Endodermal cell (in vitro differentiated cells): ENCODE measurements around the gene SLC9C2. TPM values are rescaled to one million over a fixed set of nuclear protein-coding genes. Genes with fewer than 3 reads are reported as not detected.
"Not testable (repeated sequence)": the region's sequence is repeated elsewhere in the genome, so short reads cannot be mapped to it uniquely, and the experiment has no call there.

Experiments used
- DNase-seq: peaks from one replicate; pipeline ENCODE4 v3.0.0-alpha.2; 2017
- H3K27ac ChIP-seq: 2 replicates; pipeline ENCODE4 v1.5.1; 2013; ENCODE audit warnings: mild to moderate bottlenecking, low read depth, low read length, moderate library complexity
- H3K27me3 ChIP-seq: 2 replicates; pipeline ENCODE4 v1.6.1; 2013; ENCODE audit warnings: mild to moderate bottlenecking, low read length, moderate library complexity; ENCODE audit not compliant: insufficient read depth, control insufficient read depth, poor library complexity, severe bottlenecking
- H3K36me3 ChIP-seq: 2 replicates; pipeline ENCODE4 v1.7.0; 2013; ENCODE audit warnings: mild to moderate bottlenecking, low read length, moderate library complexity; ENCODE audit not compliant: control insufficient read depth, insufficient read depth
- H3K4me1 ChIP-seq: one replicate; pipeline ENCODE4 v1.7.0; 2013; ENCODE audit warnings: low read length; ENCODE audit not compliant: control insufficient read depth, insufficient read depth
- H3K4me3 ChIP-seq: 2 replicates; pipeline ENCODE4 v1.5.1; 2013; ENCODE audit warnings: mild to moderate bottlenecking, low read length, moderate library complexity
- H3K9ac ChIP-seq: 2 replicates; pipeline ENCODE4 v1.6.1; 2013; ENCODE audit warnings: mild to moderate bottlenecking, low read length, moderate library complexity; ENCODE audit not compliant: poor library complexity, severe bottlenecking; ENCODE audit errors: extremely low read depth
- H3K9me3 ChIP-seq: 2 replicates; pipeline ENCODE4 v1.6.1; 2013; ENCODE audit warnings: mild to moderate bottlenecking, low read length, moderate library complexity; ENCODE audit not compliant: control insufficient read depth
- H3K27ac Mint-ChIP-seq: 2 replicates; pipeline ENCODE4 v1.8.0; 2020; ENCODE audit warnings: mixed read lengths
- H3K27me3 Mint-ChIP-seq: 2 replicates; pipeline ENCODE4 v1.8.0; 2021; ENCODE audit warnings: mild to moderate bottlenecking, mixed read lengths; ENCODE audit not compliant: insufficient read depth
- H3K36me3 Mint-ChIP-seq: 2 replicates; pipeline ENCODE4 v1.8.0; 2020; ENCODE audit warnings: low read depth, mixed read lengths
- H3K4me1 Mint-ChIP-seq: 2 replicates; pipeline ENCODE4 v1.8.0; 2020; ENCODE audit warnings: mixed read lengths
- H3K4me3 Mint-ChIP-seq: 2 replicates; pipeline ENCODE4 v1.8.0; 2020; ENCODE audit warnings: mild to moderate bottlenecking, moderate library complexity, mixed read lengths
- H3K9me3 Mint-ChIP-seq: 2 replicates; pipeline ENCODE4 v1.8.0; 2020; ENCODE audit warnings: mild to moderate bottlenecking, mixed read lengths
- WGBS, 2 experiments: methylation state at CpG; one replicate each; pipeline versions ENCODE4 v1.1.5 to v1.1.7; 2013; ENCODE audit warnings: missing lambda C conversion rate in 2 of 2, mixed read lengths in 1 of 2; ENCODE audit not compliant: insufficient coverage in 1 of 2, insufficient read length in 1 of 2; 5-methylcytosine and 5-hydroxymethylcytosine counted together
- total RNA-seq, 2 donors: library from RNA; stranded (reverse); fragmentation: NEBNext Ultra II Directional in 1 of 2; extraction: Animal tissue kit (Norgen Biotek cat#: 25700) in 1 of 2; gene quantifications; 2 replicates in 1 of 2; 3 replicates in 1 of 2; pipeline ENCODE4 v1.2.1, GENCODE V29; 2021
- TF ChIP-seq, protein P1 (sequence below): fragments of 200-600 bp; sonication (generic); conservative IDR thresholded peaks from 2 replicates; pipeline ENCODE4 v1.5.0; 2021; ENCODE audit warnings: antibody characterized with exemption, mild to moderate bottlenecking

The SLC9C2 gene
- total RNA-seq, 2 donors from 2014 or later = not detected

DNA sequence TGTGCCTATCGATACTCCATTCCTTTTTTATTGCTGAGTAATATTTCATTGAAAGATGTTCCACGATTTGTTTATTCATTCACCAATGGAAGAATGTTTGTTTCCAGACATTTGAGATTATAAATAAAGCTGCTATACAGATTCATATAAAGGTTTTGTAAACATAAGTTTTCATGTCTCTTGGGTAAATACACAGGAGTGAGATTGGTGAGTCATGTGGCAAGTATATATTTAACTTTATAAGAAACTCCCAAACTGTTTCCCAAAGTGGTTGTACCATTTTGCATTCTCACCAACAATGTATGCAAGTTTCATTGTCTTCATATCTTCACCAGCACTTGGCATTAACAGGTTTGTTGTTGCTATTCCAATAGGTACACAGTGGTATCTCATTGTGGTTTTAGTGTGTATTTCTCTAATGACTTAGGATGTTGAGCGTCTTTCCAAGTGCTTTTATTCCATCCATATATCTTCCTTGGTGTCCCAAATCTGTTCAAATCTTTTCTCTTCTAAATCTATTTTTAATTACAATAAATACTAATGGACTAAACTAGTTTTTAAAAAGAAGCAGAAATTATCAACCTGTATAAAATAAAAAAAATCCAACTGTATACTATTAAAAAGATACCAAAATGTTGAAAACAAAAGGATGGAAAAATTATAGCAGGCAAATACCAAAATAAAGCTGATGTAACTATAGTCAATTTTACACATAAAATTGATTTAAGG lies 6.6 kb downstream of the SLC9C2 start:
- Mint-ChIP-seq H3K9me3 (peaks cover 3% of the 10 kb centered on the region), H3K4me3 (no peak overlapping the region), H3K4me1 (no peaks in the 10 kb centered on the region), H3K27ac (no peak overlapping the region), H3K36me3 (no peaks in the 10 kb centered on the region), H3K27me3 (no peaks in the 10 kb centered on the region)
- H3K9me3 ChIP-seq = no peaks in the 10 kb centered on the region
- TF ChIP-seq, protein P1, sequence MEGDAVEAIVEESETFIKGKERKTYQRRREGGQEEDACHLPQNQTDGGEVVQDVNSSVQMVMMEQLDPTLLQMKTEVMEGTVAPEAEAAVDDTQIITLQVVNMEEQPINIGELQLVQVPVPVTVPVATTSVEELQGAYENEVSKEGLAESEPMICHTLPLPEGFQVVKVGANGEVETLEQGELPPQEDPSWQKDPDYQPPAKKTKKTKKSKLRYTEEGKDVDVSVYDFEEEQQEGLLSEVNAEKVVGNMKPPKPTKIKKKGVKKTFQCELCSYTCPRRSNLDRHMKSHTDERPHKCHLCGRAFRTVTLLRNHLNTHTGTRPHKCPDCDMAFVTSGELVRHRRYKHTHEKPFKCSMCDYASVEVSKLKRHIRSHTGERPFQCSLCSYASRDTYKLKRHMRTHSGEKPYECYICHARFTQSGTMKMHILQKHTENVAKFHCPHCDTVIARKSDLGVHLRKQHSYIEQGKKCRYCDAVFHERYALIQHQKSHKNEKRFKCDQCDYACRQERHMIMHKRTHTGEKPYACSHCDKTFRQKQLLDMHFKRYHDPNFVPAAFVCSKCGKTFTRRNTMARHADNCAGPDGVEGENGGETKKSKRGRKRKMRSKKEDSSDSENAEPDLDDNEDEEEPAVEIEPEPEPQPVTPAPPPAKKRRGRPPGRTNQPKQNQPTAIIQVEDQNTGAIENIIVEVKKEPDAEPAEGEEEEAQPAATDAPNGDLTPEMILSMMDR = no peak
- H3K9ac ChIP-seq = no peak overlapping the region
- H3K4me3 ChIP-seq = no peak overlapping the region
- DNase-seq = no peak
- H3K36me3 ChIP-seq = no peaks in the 10 kb centered on the region
- H3K4me1 ChIP-seq = no peaks in the 10 kb centered on the region
- H3K27ac ChIP-seq = no peak overlapping the region
- no peaks in the 10 kb centered on the region for H3K27me3 ChIP-seq
- 89% methylated on average over 3 of the region's 3 CpGs; no CpG with 5 or more reads in 1 of the 2 experiments for WGBS, 2 experiments

DNA sequence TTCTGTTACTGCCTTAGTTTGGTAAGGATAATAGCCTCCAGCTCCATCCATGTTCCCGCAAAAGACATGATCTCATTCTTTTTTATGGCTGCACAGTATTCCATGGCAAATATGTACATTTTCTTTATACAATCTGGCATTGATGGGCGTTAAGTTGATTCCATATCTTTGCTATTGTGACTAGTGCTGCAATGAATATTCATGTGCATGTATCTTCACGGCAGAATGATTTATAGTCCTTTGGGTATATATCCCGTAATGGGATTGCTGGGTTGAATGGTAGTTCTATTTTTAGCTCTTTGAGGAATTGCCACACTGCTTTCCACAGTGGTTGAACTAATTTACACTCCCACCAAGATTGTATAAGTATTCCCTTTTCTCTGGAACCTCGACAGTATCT lies 11.7 kb downstream of the SLC9C2 start:
- not testable (repeated sequence) for DNase-seq, H3K27me3 Mint-ChIP-seq, H3K27ac ChIP-seq, H3K9me3 Mint-ChIP-seq, H3K9ac ChIP-seq, H3K4me1 ChIP-seq, H3K4me3 Mint-ChIP-seq, H3K4me3 ChIP-seq, H3K4me1 Mint-ChIP-seq, H3K36me3 ChIP-seq, H3K27ac Mint-ChIP-seq, H3K36me3 Mint-ChIP-seq, H3K27me3 ChIP-seq, H3K9me3 ChIP-seq
- WGBS, 2 experiments = 86 to 94% methylated on average over 3 to 5 of the region's 5 CpGs

DNA sequence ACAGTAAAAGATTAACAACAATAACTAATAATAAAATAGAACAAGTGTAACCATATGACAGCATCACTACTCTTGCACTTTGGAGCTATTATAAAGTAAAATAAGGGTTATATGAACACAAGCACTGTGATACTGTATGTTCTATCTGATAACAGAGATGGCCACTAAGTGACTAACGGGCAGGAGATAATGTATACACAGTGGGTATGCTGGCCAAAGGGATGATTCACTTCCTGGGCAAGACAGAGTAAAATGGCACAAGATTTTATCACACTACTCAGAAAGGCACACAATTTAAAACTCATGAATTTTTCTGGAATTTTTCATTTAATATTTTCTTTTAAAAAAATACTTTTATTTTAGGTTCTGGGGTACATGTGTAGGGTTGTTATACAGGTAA lies 12.3 kb downstream of the SLC9C2 start:
- H3K27ac Mint-ChIP-seq = no peak overlapping the region
- TF ChIP-seq, protein P1 = no peak
- H3K36me3 ChIP-seq = no peaks in the 10 kb centered on the region
- no peaks in the 10 kb centered on the region for H3K9me3 ChIP-seq
- H3K4me3 ChIP-seq = no peak overlapping the region
- no peak overlapping the region for H3K27ac ChIP-seq
- H3K4me3 Mint-ChIP-seq = no peak overlapping the region
- WGBS, 2 experiments = 86 to 100% methylated on average over 1 of the region's 1 CpG
- H3K4me1 ChIP-seq = no peaks in the 10 kb centered on the region
- no peaks in the 10 kb centered on the region for H3K4me1 Mint-ChIP-seq
- no peaks in the 10 kb centered on the region for H3K9me3 Mint-ChIP-seq
- H3K27me3 Mint-ChIP-seq = no peaks in the 10 kb centered on the region
- H3K9ac ChIP-seq = no peak overlapping the region
- no peak for DNase-seq
- H3K36me3 Mint-ChIP-seq = no peaks in the 10 kb centered on the region
- no peaks in the 10 kb centered on the region for H3K27me3 ChIP-seq
